GM11168 (cell line): Measurements from ENCODE around the gene SLCO3A1.

Experiments
- in situ Hi-C: fragments of 300-500 bp; cut with MboI; formaldehyde crosslinking; loops from one replicate; pipeline ENCODE4 v1.12.0; 2022; ENCODE audit warnings: low sequenced_read_pairs; ENCODE audit not compliant: unreplicated experiment

The SLCO3A1 gene

DNA sequence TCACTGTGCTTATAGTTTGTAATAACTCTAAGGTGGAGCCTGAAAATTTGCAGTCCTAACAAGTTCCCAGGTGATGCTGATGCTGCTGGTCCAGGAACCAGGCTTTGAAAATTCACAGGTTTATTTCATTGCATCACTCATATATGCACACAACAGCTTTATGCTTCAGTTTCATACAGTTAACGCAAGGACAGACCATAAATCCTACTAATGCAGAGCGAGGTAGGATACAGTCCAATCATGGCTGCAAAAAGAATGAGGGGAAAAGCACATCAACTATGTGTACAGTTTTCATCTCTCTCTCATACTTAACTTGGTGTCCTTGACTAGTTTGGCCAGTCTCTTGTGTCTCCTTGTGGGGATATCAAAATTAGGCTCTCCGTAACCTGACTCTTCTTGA, 135.1 kb downstream of the SLCO3A1 start:
- in situ Hi-C loops: no loop called here

DNA sequence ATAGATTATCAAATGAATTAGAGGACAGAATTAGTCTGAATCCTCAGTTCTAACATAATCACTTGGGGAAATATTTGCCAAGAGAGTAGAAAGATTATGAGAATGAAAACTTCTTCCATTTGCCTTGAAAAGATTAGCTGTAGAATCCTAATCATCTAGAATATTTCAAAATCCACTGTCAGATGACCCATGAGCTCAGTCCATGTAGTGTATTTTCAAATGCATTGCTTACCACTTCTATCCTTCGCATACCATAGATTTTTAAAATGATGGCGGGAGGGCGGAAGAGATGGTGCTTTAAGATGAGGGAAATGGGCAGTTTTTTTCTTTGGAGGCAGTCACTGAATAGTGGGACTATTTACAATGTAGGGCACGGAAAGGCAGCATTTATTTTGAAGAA, 136.3 kb downstream of the SLCO3A1 start:
- in situ Hi-C loops: no loop called here

DNA sequence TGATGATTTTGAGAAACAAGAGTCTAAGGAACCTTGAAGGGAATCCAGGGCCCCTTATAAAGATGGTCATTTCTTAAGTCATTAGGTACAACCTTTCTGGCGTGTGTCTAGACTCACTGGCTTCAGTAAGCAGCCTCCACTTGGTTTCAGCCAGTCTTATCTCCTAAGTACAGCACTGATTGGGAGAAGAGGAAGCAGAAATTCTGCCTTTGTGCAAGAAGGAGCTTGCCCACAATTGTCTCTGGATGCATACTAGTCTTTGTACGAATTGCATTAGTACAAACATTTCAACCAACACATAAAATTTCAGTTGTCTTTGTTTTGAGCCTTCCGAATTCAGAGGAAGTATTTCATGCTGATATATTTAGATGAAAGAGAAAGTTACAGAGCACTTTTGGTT, 139.4 kb downstream of the SLCO3A1 start:
- in situ Hi-C loops: no loop called here

DNA sequence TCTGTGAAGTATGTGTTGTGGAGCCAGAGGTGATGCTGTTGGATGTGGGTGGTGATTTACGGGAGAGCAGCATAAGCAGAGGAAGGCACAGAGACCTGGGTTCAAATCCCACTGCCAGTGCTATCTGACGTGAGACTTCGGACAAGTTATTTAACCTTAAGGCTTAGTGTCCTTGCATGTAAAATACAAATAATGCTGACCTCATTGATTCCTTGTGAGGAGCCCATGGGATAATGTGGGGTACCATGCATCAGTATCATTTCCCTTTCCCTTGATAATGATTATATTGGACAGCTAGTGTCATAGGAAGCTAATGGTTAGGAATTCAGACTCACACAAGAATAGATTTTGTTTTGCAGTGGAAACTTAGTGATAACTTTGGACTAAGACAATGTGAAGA, 141.6 kb downstream of the SLCO3A1 start:
- in situ Hi-C loops: no loop called here

DNA sequence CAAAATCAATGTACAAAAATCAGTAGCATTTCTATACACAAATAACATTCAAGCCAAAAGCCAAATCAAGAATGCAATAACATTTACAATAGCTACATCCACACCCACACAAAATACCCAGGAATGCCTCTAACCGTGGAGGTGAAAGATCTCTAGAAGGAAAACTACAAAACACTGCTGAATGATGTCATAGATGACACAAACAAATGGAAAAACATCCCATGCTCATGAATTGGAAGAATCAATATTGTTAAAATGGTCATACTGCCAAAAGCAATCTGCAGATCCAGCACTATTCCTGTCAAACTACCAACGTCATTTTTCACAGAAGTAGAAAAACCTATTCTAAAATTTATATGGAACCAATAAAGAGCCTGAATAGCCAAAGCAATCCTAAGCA, 143.7 kb downstream of the SLCO3A1 start:
- in situ Hi-C loops: no loop called here

DNA sequence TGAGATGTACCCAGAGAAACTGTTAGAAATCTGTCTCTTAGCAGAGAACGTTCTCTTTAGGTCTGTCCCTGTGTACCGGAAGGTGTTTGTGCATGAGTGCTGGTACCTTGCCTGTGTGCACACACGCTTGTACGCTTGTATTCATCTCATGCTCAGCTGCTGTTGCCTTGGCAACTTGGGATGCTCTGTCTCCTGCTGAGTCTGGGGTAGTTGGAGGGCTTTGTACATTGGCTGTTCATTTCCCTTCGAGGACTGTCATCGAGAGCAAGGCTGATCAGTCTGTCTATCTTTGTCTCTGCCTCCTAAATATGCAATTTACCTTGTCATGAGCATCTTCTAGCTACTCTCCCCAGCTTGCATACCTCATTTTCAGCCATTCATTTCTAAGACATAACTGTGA, 147.2 kb downstream of the SLCO3A1 start:
- in situ Hi-C loops: no loop called here

DNA sequence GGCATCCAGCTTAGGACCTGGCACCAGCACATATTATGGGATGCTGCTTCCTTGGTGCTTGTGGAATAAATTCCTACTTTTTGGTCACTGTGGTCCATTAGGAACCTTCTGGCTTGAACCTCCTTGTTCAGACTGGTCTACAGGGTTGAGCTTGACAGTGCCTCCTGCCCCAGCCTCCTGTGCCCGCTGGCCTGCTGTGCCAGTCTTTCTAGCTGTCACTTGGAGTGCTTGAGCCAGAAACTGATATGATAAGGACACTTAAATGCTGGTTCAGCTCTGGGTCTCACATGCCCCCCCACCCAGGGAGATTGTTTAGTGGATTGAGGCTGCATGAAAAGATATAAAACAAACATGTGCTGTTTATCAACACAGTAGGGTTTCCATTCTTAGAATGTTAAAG, 147.8 kb downstream of the SLCO3A1 start:
- in situ Hi-C loops: no loop called here

DNA sequence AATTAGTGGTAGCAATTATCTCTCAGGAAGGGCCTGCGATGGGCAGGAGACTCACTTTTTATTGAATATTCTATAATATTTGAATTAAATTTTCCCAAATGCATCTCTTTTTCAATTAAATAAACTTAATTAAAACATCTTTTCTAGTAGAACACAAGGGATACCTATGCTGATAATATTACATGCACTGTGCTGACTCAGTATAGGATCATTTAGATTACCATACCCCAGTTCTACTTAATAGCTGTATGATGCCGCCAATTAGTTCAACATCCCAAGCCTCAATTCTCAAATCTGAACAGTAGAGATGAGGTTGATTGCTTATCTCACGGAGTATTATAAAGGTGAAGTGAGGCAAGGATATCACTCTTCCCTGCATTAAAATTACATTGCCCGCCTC, 149.2 kb downstream of the SLCO3A1 start:
- in situ Hi-C loops: no loop called here

DNA sequence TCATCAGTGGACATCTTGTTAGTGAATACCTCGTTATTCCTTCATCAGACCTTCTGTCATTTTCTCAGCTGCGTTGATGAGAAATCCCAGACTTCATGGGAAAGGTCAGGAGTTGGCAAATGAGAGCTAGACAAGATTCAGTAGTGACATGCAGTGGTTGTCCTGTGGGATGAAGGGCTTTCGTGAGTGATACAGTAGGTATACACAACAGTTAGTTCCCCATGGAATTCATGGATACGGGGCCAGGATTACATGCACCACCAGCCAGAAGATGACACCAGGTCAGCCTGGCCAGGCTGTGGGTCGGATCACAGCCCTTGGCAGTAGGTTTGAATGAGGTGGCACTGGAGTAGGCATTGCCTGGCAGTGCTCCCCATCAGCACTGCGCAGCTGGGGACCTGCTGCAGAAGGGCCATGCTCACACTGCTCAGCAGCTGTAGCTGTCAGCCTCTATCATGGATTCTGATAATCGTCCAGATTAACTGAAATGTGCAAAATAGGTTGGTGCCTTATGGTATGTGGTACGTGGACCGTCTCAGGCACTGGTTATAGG, 150.1 kb downstream of the SLCO3A1 start:
- in situ Hi-C loops: no loop called here

DNA sequence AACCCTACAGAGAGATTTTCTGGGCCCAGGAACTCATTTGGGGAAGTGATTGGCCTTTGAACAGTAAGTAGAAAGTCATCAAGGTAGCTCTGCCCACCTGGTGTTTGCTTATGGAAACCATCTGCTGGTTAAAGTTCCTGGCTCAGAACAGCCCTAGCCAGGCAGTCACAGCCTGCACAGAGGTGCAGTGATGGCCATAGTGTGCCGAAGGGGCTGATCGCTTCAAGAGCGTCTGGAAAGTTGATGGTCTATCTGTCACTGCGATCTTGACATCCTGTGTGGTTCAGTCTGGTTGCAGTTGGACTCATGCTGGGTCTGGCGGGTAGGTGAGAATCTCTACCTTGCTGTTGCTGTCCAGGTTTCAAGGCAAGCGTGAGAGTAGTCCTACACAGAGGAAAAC, 151.6 kb downstream of the SLCO3A1 start:
- in situ Hi-C loops: no loop called here

DNA sequence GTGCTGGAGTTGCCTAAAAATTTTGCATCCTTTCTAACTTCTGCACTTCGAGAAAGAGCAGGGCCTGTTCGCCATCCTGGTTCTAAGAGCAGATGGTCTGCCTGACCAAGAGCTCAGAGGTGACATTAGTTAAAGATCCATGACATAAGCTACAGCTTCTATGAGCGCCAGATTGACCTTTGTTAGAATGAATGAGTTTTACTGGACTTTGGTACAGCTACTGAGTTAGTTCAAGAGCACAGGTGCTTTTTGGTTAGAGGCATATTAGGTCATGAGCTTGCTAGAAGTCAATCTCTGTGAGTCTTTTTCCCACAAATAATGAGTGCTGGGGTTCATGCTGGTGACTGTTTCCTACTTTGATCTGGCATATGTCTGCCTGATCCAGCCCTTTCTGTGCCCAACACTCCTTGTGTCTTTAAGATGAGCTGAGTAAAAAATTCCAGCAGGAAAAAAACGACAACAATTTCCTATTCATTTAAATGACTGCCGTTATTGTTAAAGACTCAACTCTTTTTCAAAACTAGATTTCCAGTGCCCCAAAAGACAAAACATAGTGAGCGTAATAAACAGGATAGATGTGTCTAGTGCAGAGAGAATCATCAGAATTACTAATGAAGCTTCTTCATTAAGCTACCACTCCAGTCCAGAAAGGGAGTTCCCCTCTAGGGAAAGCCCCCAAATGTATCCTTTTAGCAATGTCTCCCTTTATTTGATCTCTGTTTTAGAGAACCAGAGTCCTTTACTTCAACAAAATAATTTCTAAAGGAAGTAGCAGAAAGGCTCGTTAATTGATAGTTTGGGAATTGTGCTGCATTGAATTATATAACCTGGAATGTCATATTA, 152.9 kb downstream of the SLCO3A1 start:
- in situ Hi-C loops: no loop called here

DNA sequence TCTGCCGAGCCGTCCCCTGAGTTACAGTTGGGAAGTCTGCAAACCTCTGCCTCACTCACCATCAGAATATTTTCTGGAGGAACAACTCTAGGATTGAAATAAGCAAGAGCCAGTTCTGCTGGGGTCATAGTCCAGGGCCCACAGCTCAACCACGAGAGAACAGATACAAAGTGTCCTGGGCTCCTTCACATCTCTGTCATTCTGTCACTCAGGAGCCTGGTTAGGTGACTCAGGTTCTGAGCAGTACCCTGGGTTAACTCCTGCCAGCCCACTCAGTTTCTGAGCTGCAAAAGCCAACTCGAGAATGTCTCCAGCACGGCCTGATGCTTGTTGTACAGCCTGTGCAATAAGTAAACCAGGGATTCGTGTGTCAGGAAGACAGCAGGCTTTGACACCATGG, 155.7 kb downstream of the SLCO3A1 start:
- in situ Hi-C loops: no loop called here

DNA sequence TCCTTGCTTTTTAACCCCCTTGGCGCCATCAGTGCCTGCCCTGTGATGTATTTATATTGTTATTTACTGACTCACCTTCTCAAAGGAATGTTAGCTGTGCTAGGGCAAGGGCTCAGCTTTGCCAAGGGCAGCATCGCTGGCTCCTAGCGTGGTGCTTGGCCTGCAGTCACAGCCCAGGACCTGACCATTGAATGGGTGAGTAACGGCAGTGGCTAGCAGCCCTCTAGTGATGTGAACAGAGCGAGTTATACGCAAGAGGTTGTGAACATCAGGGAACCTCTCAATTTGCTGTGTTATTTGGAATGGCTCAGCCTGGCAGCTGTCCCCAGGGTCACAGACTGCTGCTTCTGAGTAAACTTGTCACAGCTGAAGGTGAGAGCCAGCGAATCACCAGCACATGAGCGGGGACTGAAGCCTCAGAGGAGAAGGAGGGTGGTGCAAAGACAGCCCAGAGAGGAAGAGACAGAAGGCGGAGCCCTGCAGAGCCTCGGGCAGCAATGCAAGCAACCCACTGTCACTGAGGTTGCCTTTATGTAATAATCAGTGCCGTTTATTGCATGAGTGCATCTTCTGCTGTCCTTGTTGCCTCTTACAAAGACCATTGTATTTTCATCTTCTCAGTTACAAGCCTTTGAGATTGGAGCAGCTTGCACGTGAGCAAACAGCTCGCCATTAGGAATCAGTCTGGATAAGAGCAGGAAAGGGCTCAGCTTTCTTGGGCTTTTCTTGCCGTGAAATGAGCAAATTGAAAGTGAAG, 158.3 kb downstream of the SLCO3A1 start:
- in situ Hi-C loops: no loop called here

DNA sequence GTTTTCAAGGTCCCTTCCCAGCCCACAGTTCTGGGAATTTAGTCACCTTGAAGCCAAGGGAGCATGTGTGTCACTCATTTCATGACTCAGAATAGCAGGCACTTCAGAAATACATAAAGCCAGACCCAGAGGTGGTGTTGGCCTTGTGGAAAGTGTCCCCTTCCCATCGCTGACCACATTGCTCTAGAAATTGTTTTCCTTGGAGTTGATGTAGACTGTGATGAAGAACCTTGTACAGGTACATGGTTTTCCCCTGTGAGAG, 158.8 kb downstream of the SLCO3A1 start:
- in situ Hi-C loops: no loop called here

DNA sequence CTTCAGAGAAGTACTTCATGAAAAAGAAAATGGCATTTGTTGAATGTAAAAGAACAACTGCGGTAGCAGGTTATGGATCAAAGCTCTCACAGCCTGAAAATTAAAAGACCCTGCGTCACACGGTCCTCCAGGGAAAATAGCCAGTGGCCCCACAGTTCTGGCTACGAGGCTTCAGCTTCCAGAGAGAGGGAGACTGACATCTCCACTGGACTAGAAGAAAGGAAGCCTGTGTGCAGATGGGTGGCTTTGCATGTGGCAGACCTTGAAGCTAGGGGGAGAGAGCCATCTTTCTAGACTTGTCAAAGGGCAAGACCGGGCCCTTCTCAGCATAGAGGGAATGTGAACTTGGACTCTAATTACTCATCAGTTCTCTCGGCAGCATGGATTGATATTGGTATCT, 159.4 kb downstream of the SLCO3A1 start:
- in situ Hi-C loops: no loop called here

DNA sequence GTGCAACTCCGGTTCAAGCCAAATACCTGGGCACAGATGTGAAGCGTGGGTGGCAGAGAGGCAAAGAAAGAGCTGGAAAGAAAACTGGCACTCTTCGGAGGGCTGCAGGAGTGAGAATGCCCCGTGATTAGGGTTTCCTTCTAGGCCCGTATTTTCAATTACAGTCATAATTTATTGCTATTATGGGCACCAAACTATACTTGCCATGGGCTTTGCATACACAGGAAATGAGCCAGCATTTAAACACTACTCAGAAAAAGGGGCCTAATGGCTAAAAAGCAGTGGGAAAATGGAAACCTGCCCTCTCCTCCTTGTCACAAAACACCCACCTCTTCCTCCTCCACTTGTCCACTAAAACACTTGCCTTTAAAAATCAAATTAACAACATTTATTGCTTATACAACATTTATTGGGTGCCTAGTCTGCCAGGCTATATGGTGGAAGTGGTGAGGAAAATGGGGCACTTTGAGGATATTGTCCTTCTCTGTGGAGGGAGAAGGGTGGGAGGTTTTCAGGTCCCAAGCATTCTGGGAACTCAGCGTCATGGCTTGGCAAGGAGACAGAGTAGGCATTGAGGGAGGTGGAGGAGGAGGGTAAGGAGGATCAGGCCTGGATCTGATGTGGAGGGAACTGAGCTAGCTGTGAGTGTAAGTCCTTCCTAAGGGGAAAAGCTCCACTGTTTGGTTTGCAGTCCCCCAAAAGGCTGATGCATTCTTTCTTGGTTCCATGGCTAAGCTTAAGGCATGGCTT, 160.9 kb downstream of the SLCO3A1 start:
- in situ Hi-C loops: no loop called here

DNA sequence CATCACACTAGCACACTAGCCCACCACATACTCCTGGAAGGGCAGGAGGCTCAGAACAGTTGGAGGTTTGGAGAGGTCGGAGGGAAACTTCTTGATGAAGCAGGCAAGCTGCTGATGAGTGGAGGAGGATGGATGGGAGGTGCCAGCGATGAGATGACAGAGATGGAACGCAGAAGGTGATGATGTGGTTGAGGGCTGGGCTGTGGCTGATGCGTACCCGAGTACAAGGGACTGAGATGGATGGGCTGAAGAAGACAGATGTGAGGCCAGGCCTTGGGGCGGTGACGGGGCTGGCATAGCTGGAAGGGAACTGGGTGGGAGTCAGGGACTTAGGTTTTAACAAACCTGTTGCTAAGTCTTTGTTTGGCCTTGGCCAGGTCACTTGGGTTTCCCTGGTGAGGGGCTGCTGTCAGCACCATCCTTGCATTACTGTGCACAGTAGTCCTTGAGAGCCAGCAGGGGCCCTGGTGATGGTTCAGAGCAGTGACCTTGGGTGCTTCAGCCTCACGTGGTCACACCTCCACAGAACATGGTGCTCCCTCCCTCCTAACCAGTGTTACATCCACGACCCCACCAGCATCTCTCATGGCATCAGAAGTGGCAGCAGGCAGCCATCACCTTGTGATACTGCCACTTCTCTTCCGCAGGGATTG, 164.5 kb downstream of the SLCO3A1 start:
- in situ Hi-C loops: no loop called here

DNA sequence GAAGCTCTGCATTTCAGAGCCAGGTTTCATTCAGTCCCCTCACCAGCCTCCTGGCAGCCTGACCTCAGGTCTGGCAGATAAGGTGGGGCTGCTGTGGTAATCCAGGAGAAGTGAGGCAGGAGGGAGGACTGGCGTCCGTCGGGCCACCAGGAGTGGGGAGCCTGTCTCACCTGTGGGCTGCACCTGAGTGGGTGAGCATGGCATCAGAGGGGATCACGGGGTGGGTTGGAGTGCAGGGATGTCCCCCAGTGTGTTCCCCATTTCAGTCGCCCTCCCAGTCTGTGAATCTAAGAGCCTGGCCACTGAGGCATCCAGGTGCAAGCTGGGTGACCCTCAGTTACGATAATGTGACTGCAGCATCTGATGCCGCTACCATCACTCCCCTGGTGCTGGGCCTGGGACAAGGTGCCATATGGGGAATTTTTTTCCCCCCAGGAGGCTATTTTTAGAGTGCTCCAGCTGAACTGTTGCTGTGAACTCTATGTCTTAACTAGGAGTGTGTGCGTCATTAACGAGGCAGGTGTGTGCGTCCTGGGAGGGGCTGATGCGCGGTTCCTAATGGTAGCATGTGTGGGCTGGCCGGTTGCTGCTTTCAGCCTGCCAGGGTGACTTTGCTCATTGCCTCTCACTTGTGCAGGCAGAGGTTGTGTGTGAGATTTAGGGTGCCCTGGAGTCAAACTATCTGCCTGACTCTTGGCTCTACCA, 165.2 kb downstream of the SLCO3A1 start:
- in situ Hi-C loops: no loop called here

DNA sequence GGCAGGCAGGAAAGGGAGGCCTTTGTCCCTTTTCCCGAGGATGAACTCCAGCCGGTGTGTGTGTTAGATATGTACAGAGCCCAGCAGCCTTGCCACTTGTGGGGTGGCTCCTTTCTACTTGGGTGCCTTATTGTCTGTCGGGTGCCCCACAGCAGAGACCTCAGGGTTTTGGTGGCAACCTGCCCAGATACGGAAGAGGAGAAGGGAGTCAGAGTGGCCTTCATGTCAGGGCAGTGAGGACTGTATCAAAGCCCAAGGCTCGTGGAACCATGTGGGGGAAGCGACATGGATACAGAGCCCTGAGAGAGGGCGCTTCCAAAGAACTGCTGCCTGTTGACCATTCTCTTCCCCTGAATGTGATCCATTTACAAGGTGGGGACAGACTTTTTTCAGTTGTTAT, 166.2 kb downstream of the SLCO3A1 start:
- in situ Hi-C loops: no loop called here

DNA sequence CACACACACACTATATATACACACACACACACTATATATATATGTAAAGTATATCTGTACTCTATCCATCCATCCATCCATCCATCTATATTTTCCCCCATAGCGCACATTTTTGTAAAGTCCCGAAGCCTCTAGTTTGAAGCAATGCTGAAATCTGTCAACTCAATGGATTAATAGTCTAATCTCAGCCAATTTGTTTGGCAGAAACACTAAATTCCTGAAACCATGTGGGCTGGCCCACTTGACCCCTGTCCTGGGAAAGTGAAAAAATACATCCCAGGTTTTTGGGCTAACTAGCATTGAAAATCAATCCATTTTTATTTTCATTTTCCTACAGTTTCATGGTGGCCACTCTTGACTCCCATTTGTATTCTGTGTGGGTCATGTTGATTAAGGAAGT, 166.7 kb downstream of the SLCO3A1 start:
- in situ Hi-C loops: no loop called here
